ENCODE results near the gene OTULINL.

DNA sequence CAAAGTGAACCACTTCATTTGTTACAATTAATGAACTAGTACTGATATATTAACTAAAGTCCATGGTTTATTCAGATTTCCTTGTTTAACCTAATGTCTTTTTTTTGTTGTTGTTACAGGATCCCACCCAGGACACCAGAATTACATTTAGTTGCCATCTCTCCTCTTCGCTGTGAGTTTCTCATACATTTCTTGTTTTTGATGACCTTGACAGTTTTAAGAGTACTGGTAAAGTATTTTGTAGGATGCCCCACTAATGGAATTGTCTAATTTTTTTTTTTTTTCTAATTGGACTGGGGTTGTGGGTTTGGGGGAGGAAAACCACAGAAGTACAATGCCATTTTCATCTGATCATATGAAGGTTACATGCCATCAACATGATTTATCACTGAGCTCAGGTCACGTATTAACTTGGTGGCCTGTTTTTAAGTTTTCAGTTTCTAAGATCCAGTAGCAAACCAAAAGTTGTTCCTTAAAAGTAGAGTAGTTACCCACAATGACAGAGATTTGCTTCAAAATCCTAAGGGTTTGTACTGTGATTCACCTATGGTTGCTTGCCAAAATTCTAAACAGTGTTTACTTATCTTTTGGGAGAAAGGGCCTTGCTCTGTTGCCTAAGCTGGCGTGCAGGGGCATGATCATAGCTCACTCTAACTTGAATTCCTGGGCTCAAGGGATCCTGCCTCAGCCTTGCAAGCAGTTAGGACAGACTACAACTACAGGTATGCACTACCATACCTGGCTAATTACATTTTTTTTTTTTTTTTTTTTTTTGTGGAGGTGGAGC lies 78.4 kb downstream of the OTULINL start:
- TF ChIP-seq, protein P1, sequence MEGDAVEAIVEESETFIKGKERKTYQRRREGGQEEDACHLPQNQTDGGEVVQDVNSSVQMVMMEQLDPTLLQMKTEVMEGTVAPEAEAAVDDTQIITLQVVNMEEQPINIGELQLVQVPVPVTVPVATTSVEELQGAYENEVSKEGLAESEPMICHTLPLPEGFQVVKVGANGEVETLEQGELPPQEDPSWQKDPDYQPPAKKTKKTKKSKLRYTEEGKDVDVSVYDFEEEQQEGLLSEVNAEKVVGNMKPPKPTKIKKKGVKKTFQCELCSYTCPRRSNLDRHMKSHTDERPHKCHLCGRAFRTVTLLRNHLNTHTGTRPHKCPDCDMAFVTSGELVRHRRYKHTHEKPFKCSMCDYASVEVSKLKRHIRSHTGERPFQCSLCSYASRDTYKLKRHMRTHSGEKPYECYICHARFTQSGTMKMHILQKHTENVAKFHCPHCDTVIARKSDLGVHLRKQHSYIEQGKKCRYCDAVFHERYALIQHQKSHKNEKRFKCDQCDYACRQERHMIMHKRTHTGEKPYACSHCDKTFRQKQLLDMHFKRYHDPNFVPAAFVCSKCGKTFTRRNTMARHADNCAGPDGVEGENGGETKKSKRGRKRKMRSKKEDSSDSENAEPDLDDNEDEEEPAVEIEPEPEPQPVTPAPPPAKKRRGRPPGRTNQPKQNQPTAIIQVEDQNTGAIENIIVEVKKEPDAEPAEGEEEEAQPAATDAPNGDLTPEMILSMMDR (conservative IDR thresholded peaks at IDR 0.05; ENCODE audit: low read depth, low read length) = no peak
- no peak for TF ChIP-seq EZH2 (IDR thresholded peaks at IDR 0.05; ENCODE audit: low read length, unreplicated experiment)
- no peak for TF ChIP-seq EZH2phosphoT487 (IDR thresholded peaks at IDR 0.05; ENCODE audit: borderline replicate concordance, low read length)
